Vagina (tissue), 2 donors: ENCODE data around the gene ACVR1. TPM values are rescaled to one million over a fixed set of nuclear protein-coding genes. Genes with fewer than 3 reads are reported as not detected.

ENCODE experiments used
- DNase-seq, 2 donors: peaks; one replicate each; pipeline ENCODE4 v3.0.0-alpha.2; 2017; ENCODE audit errors: extremely low spot score in 2 of 2
- H3K27ac ChIP-seq: fragments of 200-600 bp; sonication (generic); one replicate; pipeline ENCODE4 v1.5.1; 2019
- H3K27me3 ChIP-seq: fragments of 200-600 bp; sonication (generic); one replicate; pipeline ENCODE4 v1.5.1; 2019
- H3K36me3 ChIP-seq, 2 donors: fragments of 200-600 bp; sonication (generic); one replicate each; pipeline ENCODE4 v1.5.1; 2017 to 2019
- H3K4me1 ChIP-seq: fragments of 200-600 bp; sonication (generic); one replicate; pipeline ENCODE4 v1.5.1; 2019
- H3K4me3 ChIP-seq, 2 donors: fragments of 200-600 bp; sonication (generic); 1 replicate in 1 of 2; 2 replicates in 1 of 2; pipeline ENCODE4 v1.5.1; 2016 to 2019
- H3K9me3 ChIP-seq: fragments of 200-600 bp; sonication (generic); one replicate; pipeline ENCODE4 v1.5.1; 2019
- CTCF ChIP-seq, 3 experiments: fragments of 450-650 bp in 2 of 3; fragments of 200-600 bp in 1 of 3; sonication (generic) in 1 of 3; IDR thresholded peaks; one replicate each; pipeline ENCODE4 v1.5.1; 2017 to 2019; ENCODE audit warnings: antibody characterized with exemption in 3 of 3, mild to moderate bottlenecking in 2 of 3, moderate library complexity in 2 of 3
- POLR2A ChIP-seq, 2 donors: fragments of 450-650 bp; IDR thresholded peaks; one replicate each; pipeline ENCODE4 v1.6.1; 2017; ENCODE audit warnings: antibody characterized with exemption in 2 of 2, mild to moderate bottlenecking in 2 of 2, moderate library complexity in 2 of 2
- POLR2AphosphoS5 ChIP-seq, 2 donors: sonication (generic); formaldehyde crosslinking; IDR thresholded peaks; one replicate each; pipeline ENCODE4 v1.9.0; 2017; ENCODE audit warnings: antibody characterized with exemption in 2 of 2, mild to moderate bottlenecking in 2 of 2, low read depth in 1 of 2; ENCODE audit not compliant: insufficient read depth in 1 of 2
- intact Hi-C: fragments of 100-400 bp; cut with DNase I; formaldehyde crosslinking; loops from one replicate; pipeline ENCODE4 v1.15.1; 2023
- total RNA-seq: library from RNA; depleted of rRNA; stranded (reverse); fragments of >200 nt; gene quantifications from one replicate; pipeline ENCODE4 v1.2.3, GENCODE V29; 2016

The ACVR1 gene
- total RNA-seq, 1 donor from 2014 or later = 25.8 TPM

GRCh38 chr2:157877761-157878400 is 1.8 kb upstream of the ACVR1 start:
- H3K4me1 ChIP-seq = peaks cover 39% of the 10 kb centered on the region
- TF ChIP-seq POLR2A (IDR thresholded peaks at IDR 0.05) (no peak), POLR2AphosphoS5 (IDR thresholded peaks at IDR 0.05; ENCODE audit: insufficient read depth in 1 of 2, low read depth in 1 of 2) (no peak), CTCF (IDR thresholded peaks at IDR 0.05) (no peak)
- no peak for DNase-seq
- no peak overlapping the region for H3K4me3 ChIP-seq
- no peak overlapping the region for H3K27ac ChIP-seq
- intact Hi-C loops = loop anchor here (5.0 kb wide), 1 partner anchor 86 kb away; no protein-coding TSS in a partner anchor
- H3K36me3 ChIP-seq = no peaks in the 10 kb centered on the region
- no peaks in the 10 kb centered on the region for H3K9me3 ChIP-seq
- H3K27me3 ChIP-seq = no peaks in the 10 kb centered on the region

- intact Hi-C loops = loop anchor here (5.0 kb wide), 1 partner anchor 84 kb away; no protein-coding TSS in a partner anchor
- H3K27me3 ChIP-seq = no peaks in the 10 kb centered on the region
- no peak for DNase-seq
- peaks cover 50% of the 10 kb centered on the region for H3K4me1 ChIP-seq
- no peaks in the 10 kb centered on the region for H3K36me3 ChIP-seq
- H3K4me3 ChIP-seq = peak overlapping the region; percentile 69 to 80
- TF ChIP-seq CTCF (IDR thresholded peaks at IDR 0.05) (no peak), POLR2A (IDR thresholded peaks at IDR 0.05) (no peak), POLR2AphosphoS5 (IDR thresholded peaks at IDR 0.05; ENCODE audit: insufficient read depth in 1 of 2, low read depth in 1 of 2) (no peak)
- H3K27ac ChIP-seq = peak overlapping the region; percentile 95
- no peaks in the 10 kb centered on the region for H3K9me3 ChIP-seq
Observed at GRCh38 chr2:157876786-157877138, 632 bp upstream of the ACVR1 start.

- Histone ChIP-seq H3K27ac (peak overlapping the region; percentile 95), H3K4me1 (peaks cover 56% of the 10 kb centered on the region), H3K27me3 (no peaks in the 10 kb centered on the region), H3K36me3 (no peaks in the 10 kb centered on the region), H3K4me3 (peak overlapping the region; percentile 69 to 80), H3K9me3 (no peaks in the 10 kb centered on the region)
- DNase-seq = no peak
- intact Hi-C loops = loop anchor here (5.0 kb wide), 1 partner anchor 83 kb away; no protein-coding TSS in a partner anchor
- TF ChIP-seq CTCF (IDR thresholded peaks at IDR 0.05) (no peak), POLR2AphosphoS5 (IDR thresholded peaks at IDR 0.05; ENCODE audit: insufficient read depth in 1 of 2, low read depth in 1 of 2) (no peak), POLR2A (IDR thresholded peaks at IDR 0.05) (no peak)
Observed at GRCh38 chr2:157875641-157876065, 477 bp downstream of the ACVR1 start.

GRCh38 chr2:157874997-157875640 is 1.0 kb downstream of the ACVR1 start:
- peak overlapping the region; percentile 95 for H3K27ac ChIP-seq
- peak overlapping the region; percentile 69 to 80 for H3K4me3 ChIP-seq
- no peaks in the 10 kb centered on the region for H3K36me3 ChIP-seq
- no peak for DNase-seq
- no peaks in the 10 kb centered on the region for H3K27me3 ChIP-seq
- peaks cover 56% of the 10 kb centered on the region for H3K4me1 ChIP-seq
- intact Hi-C loops = loop anchor here (5.0 kb wide), 1 partner anchor 83 kb away; no protein-coding TSS in a partner anchor
- H3K9me3 ChIP-seq = no peaks in the 10 kb centered on the region
- TF ChIP-seq CTCF (IDR thresholded peaks at IDR 0.05) = no peak
- no peak for TF ChIP-seq POLR2A (IDR thresholded peaks at IDR 0.05)
- no peak for TF ChIP-seq POLR2AphosphoS5 (IDR thresholded peaks at IDR 0.05; ENCODE audit: insufficient read depth in 1 of 2, low read depth in 1 of 2)

GRCh38 chr2:157874348-157874747 is 1.8 kb downstream of the ACVR1 start:
- TF ChIP-seq POLR2AphosphoS5 (IDR thresholded peaks at IDR 0.05; ENCODE audit: insufficient read depth in 1 of 2, low read depth in 1 of 2) (no peak), POLR2A (IDR thresholded peaks at IDR 0.05) (no peak), CTCF (IDR thresholded peaks at IDR 0.05) (no peak)
- H3K4me3 ChIP-seq = peak overlapping the region; percentile 69 to 80
- no peak for DNase-seq
- peaks cover 56% of the 10 kb centered on the region for H3K4me1 ChIP-seq
- H3K27ac ChIP-seq = peak overlapping the region; percentile 95
- H3K36me3 ChIP-seq = no peaks in the 10 kb centered on the region
- intact Hi-C loops = no loop called here
- no peaks in the 10 kb centered on the region for H3K9me3 ChIP-seq
- H3K27me3 ChIP-seq = no peaks in the 10 kb centered on the region
